Astrocyte of the cerebellum (primary cell): ENCODE results near the gene SLC45A2.
"Not testable (repeated sequence)": the region's sequence is repeated elsewhere in the genome, so short reads cannot be mapped to it uniquely, and the experiment has no call there.

Source experiments
- DNase-seq: peaks from one replicate; pipeline ENCODE4 v3.0.0-alpha.2; 2011; ENCODE audit warnings: low read depth
- H3K4me3 ChIP-seq: 2 replicates; pipeline ENCODE4 v1.5.1; 2011; ENCODE audit warnings: mild to moderate bottlenecking, low read depth, low read length, moderate library complexity
- CTCF ChIP-seq: IDR thresholded peaks from 2 replicates; pipeline ENCODE4 v1.5.1; 2012; ENCODE audit warnings: low read length, low read depth, moderate library complexity, mild to moderate bottlenecking; ENCODE audit errors: missing control alignments
- in situ Hi-C: cut with HindIII; loops from 2 replicates; pipeline ENCODE4 v1.10.0; 2017; ENCODE audit warnings: low sequenced_read_pairs

SLC45A2 gene

GRCh38 chr5:33927685-33928084 lies 56.8 kb downstream of the SLC45A2 start:
- H3K4me3 ChIP-seq = no peak overlapping the region
- no peak for DNase-seq
- TF ChIP-seq CTCF = no peak
- in situ Hi-C loops = loop anchor here (25.0 kb wide), 1 partner anchor 465 kb away; no protein-coding TSS in a partner anchor

DNA sequence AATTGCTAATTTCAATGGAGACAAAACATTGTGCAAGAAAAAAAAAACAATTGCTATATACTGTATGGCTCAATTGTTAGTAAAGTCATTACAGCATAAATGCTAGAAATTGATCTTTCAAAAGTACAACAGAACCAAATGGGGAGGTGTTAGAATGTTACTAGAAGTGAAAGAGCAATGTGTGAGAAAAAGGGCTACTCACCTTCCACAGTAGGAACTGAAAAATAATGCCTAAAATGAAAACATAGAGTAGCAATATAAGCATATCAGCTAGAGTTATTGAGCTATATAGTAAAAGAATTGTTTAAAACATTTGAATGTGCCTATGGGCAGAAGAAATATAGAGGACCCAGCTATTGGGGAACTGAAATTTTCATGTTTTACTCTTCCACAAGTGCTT lies 59.2 kb downstream of the SLC45A2 start:
- no peak for DNase-seq
- in situ Hi-C loops = loop anchor here (25.0 kb wide), 1 partner anchor 463 kb away; no protein-coding TSS in a partner anchor
- TF ChIP-seq CTCF = no peak
- no peak overlapping the region for H3K4me3 ChIP-seq

GRCh38 chr5:33921002-33921401 lies 63.5 kb downstream of the SLC45A2 start:
- no peak for DNase-seq

DNA sequence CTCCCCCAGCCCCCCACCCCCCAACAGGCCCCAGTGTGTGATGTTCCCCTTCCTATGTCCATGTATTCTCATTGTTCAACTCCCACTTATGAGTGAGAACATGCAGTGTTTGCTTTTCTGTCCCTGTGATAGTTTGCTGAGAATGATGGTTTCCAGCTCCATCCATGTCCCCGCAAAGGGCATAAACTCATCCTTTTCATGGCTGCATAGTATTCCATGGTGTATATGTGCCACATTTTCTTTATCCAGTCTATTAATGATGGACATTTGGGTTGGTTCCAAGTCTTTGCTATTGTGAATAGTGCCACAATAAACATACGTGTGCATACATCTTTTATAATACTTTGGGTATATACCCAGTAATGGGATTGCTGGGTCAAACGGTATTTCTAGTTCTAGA lies 69.6 kb downstream of the SLC45A2 start:
- in situ Hi-C loops, DNase-seq, H3K4me3 ChIP-seq: not testable (repeated sequence)

More at GRCh38 chr5:33921002-33921401, 63.5 kb downstream of the SLC45A2 start:
- in situ Hi-C loops = no loop called here
- H3K4me3 ChIP-seq = no peak overlapping the region
- TF ChIP-seq CTCF = no peak

GRCh38 chr5:33906248-33906647 lies 78.2 kb downstream of the SLC45A2 start:
- in situ Hi-C loops, H3K4me3 ChIP-seq, DNase-seq: not testable (repeated sequence)

DNA sequence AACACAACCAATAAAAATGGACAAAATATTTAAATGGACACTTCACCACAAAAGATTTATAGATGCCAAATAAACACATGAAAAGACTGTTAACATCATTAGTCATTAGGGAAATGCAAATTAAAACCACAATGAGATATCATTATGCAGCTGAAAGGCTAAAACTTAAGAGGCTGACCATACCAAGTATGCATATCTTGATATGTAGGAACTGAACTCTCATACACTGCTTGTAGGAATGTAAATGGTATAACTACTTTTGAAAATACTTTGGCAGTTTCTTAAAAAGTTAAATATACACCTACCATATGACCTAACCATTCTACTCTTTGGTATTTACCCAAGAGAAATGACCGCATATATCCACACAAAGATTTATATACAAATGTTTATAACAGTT lies 79.1 kb downstream of the SLC45A2 start:
- TF ChIP-seq CTCF = no peak
- no peak for DNase-seq
- in situ Hi-C loops = no loop called here
- H3K4me3 ChIP-seq = no peak overlapping the region

DNA sequence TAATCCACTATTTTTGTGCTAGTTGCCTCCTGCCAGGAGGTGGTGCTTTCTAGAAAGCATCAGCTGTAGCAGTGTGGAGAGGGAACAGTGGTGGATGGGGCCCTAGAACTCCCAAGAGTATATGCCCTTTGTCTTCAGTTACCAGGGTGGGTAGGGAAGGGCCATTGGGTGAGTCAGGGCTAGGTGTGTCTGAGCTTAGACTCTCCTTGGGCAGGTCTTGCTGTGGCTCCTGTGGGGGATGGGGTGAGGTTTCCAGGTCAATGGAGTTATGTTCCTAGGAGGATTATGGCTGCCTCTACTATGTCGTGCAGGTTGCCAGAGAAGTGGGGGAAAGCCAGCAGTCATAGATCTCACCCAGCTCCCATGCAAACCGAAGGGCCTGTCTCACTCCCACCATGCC lies 81.4 kb downstream of the SLC45A2 start:
- H3K4me3 ChIP-seq = no peak overlapping the region
- TF ChIP-seq CTCF = no peak
- in situ Hi-C loops = no loop called here
- no peak for DNase-seq

DNA sequence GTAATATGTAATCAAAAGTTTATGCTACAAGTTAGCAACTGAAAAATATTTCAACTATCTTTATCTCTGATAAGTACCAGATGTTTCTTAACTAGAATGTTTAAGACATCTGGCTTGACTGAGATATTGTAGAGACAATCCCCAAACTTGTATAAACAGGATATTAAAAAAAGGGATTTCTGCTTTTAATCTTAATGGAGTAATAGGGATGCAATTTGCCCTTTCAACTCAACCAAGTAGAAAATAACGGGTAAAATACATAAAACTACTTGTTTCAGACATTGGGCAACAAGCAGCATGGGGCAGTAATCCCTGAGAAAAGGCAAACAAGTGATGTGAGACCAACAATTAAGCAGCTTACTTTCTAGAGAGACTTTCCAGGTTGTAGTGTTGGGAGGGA lies 83.3 kb downstream of the SLC45A2 start:
- no peak overlapping the region for H3K4me3 ChIP-seq
- TF ChIP-seq CTCF = no peak
- in situ Hi-C loops = no loop called here
- no peak for DNase-seq
